HepG2 (cell line): ENCODE data around the gene CROCC. TPM values are rescaled to one million over a fixed set of nuclear protein-coding genes. Genes with fewer than 3 reads are reported as not detected.

Experiments
- ATAC-seq: fragments of 200-7000 bp; cut with Tn5 transposase; 3 replicates; pipeline ENCODE4 v1.9.1; 2020; ENCODE audit warnings: mild to moderate bottlenecking, moderate library complexity
- BruUV-seq: library from RNA; stranded (reverse); fragments of 400-500 nt; replicated peaks from 2 replicates; lab custom pipeline; 2021; lab: Mats Ljungman, UMichigan
- CTCF ChIA-PET: fragments of 300-600 bp; formaldehyde crosslinking; extraction: SDS; loops from one replicate; lab custom pipeline; 2021; ENCODE audit warnings: low total read pairs, inconsistent platforms, low intra/inter-chr PET ratio; lab: Yijun Ruan, JAX
- POLR2A ChIA-PET: fragments of 350-600 bp; sonication (Branson Sonifier 250); formaldehyde crosslinking; loops from one replicate; lab custom pipeline; 2020; ENCODE audit warnings: antibody characterized with exemption, inconsistent platforms; lab: Yijun Ruan, JAX
- DNase-seq: peaks from one replicate; pipeline ENCODE4 v3.0.0-alpha.2; 2015; ENCODE audit warnings: low spot score
- FAIRE-seq: peaks from 3 replicates; lab custom pipeline; 2011; peaks lifted over from hg19 to GRCh38; lab: Jason Lieb, UNC
- H2AFZ ChIP-seq: one replicate; pipeline ENCODE4 v1.6.1; 2011; ENCODE audit warnings: low read length, inconsistent platforms
- H3K27ac ChIP-seq: fragments of 300-600 bp; 3 replicates; pipeline ENCODE4 v1.8.0; 2011; ENCODE audit warnings: mixed run types, mild to moderate bottlenecking, mixed read lengths, low read length, inconsistent platforms; ENCODE audit not compliant: insufficient read depth; ENCODE audit errors: extremely low read length
- H3K27me3 ChIP-seq, 2 experiments: fragments of 200-600 bp in 1 of 2; 2 replicates in 1 of 2; 3 replicates in 1 of 2; pipeline versions ENCODE4 v1.6.0 to v1.8.0; 2011; ENCODE audit warnings: low read length in 2 of 2, mild to moderate bottlenecking in 2 of 2, moderate library complexity in 2 of 2, inconsistent platforms in 1 of 2; ENCODE audit not compliant: insufficient read depth in 2 of 2, control insufficient read depth in 1 of 2
- H3K36me3 ChIP-seq, 2 experiments: fragments of 200-600 bp in 1 of 2; replicated peaks in 1 of 2; 2 replicates in 1 of 2; 3 replicates in 1 of 2; pipeline versions ENCODE4 v1.5.1 to v1.8.0; 2011; ENCODE audit warnings: low read length in 2 of 2, inconsistent platforms in 1 of 2; ENCODE audit not compliant: insufficient read depth in 2 of 2, control insufficient read depth in 1 of 2
- H3K4me1 ChIP-seq: 2 replicates; pipeline ENCODE4 v1.5.1; 2012; ENCODE audit warnings: low read length, inconsistent platforms; ENCODE audit not compliant: insufficient read depth
- H3K4me2 ChIP-seq: 2 replicates; pipeline ENCODE4 v1.6.0; 2011; ENCODE audit warnings: low read depth, low read length, inconsistent platforms
- H3K4me3 ChIP-seq, 3 experiments: fragments of 200-600 bp in 1 of 3; sonication (generic), shearing (Covaris generic) in 1 of 3; replicated peaks in 1 of 3; 2 replicates each; pipeline ENCODE4 v1.5.1; 2011 to 2016; ENCODE audit warnings: low read length in 3 of 3, inconsistent platforms in 2 of 3, low read depth in 2 of 3, mild to moderate bottlenecking in 2 of 3, control low read depth in 1 of 3, mixed read lengths in 1 of 3; ENCODE audit not compliant: insufficient read depth in 1 of 3
- H3K79me2 ChIP-seq: one replicate; pipeline ENCODE4 v1.6.1; 2011; ENCODE audit warnings: low read length, inconsistent platforms; ENCODE audit not compliant: insufficient read depth
- H3K9ac ChIP-seq: 2 replicates; pipeline ENCODE4 v1.6.0; 2011; ENCODE audit warnings: mild to moderate bottlenecking, low read depth, low read length, inconsistent platforms; ENCODE audit not compliant: insufficient read depth
- H3K9me3 ChIP-seq: 2 replicates; pipeline ENCODE4 v1.5.1; 2012; ENCODE audit warnings: mild to moderate bottlenecking, low read length
- H4K20me1 ChIP-seq: 2 replicates; pipeline ENCODE4 v1.6.0; 2011; ENCODE audit warnings: inconsistent platforms, mild to moderate bottlenecking, low read length, moderate library complexity; ENCODE audit not compliant: insufficient read depth
- CEBPG ChIP-seq: IDR thresholded peaks from 2 replicates; pipeline ENCODE4 v1.6.1; 2016
- FOXO1 ChIP-seq: sonication (generic); formaldehyde crosslinking; IDR thresholded peaks from 2 replicates; pipeline ENCODE4 v1.4.0; 2020; ENCODE audit warnings: missing genetic modification reagents
- GATAD2A ChIP-seq: IDR thresholded peaks from 2 replicates; pipeline ENCODE4 v1.6.1; 2016
- MATR3 ChIP-seq: sonication (generic); formaldehyde crosslinking; IDR thresholded peaks from 2 replicates; pipeline ENCODE4 v1.4.0; 2020; ENCODE audit warnings: missing genetic modification reagents
- MIER3 ChIP-seq: IDR thresholded peaks from 2 replicates; pipeline ENCODE4 v1.6.1; 2016; ENCODE audit warnings: missing compliant biosample characterization, borderline replicate concordance
- ONECUT2 ChIP-seq: sonication (generic); formaldehyde crosslinking; IDR thresholded peaks from 2 replicates; pipeline ENCODE4 v1.4.0; 2020; ENCODE audit warnings: missing genetic modification reagents
- RAD21 ChIP-seq: fragments of 450-650 bp; formaldehyde crosslinking; IDR thresholded peaks from 2 replicates; pipeline ENCODE4 v1.5.0; 2020; ENCODE audit warnings: mild to moderate bottlenecking
- REXO4 ChIP-seq: sonication (generic); formaldehyde crosslinking; IDR thresholded peaks from 2 replicates; pipeline ENCODE4 v1.8.0; 2022; ENCODE audit warnings: missing genetic modification reagents, mild to moderate bottlenecking, borderline replicate concordance
- ZMYM3 ChIP-seq: sonication (generic); formaldehyde crosslinking; IDR thresholded peaks from 2 replicates; pipeline ENCODE4 v1.5.1; 2020; ENCODE audit warnings: mild to moderate bottlenecking, missing genetic modification reagents
- ZNF251 ChIP-seq: sonication (generic); formaldehyde crosslinking; IDR thresholded peaks from 2 replicates; pipeline ENCODE4 v1.9.0; 2021; ENCODE audit warnings: mild to moderate bottlenecking, missing genetic modification reagents
- ZNF260 ChIP-seq: sonication (generic); formaldehyde crosslinking; IDR thresholded peaks from 2 replicates; pipeline ENCODE4 v1.4.0; 2020; ENCODE audit warnings: missing genetic modification reagents, low read depth, mild to moderate bottlenecking, borderline replicate concordance
- ZNF337 ChIP-seq: sonication (generic); formaldehyde crosslinking; IDR thresholded peaks from 2 replicates; pipeline ENCODE4 v1.5.1; 2020; ENCODE audit warnings: missing genetic modification reagents, low read depth, mild to moderate bottlenecking, borderline replicate concordance
- ZNF367 ChIP-seq: sonication (generic); formaldehyde crosslinking; IDR thresholded peaks from 2 replicates; pipeline ENCODE4 v1.4.0; 2020; ENCODE audit warnings: missing genetic modification reagents, borderline replicate concordance
- ZNF549 ChIP-seq: sonication (generic); formaldehyde crosslinking; IDR thresholded peaks from 2 replicates; pipeline ENCODE4 v1.5.0; 2020; ENCODE audit warnings: missing genetic modification reagents
- ZNF629 ChIP-seq: sonication (generic); formaldehyde crosslinking; conservative IDR thresholded peaks from 2 replicates; pipeline ENCODE4 v1.5.0; 2020; ENCODE audit warnings: missing genetic modification reagents
- ZNF883 ChIP-seq: sonication (generic); formaldehyde crosslinking; IDR thresholded peaks from 2 replicates; pipeline ENCODE4 v1.5.1; 2020; ENCODE audit warnings: mild to moderate bottlenecking, missing genetic modification reagents; ENCODE audit errors: not compliant biosample characterization
- WGBS: methylation state at CpG from one replicate; pipeline ENCODE4 v1.1.6; 2017; ENCODE audit warnings: low lambda C conversion rate; 5-methylcytosine and 5-hydroxymethylcytosine counted together
- in situ Hi-C: cut with HindIII; loops from 2 replicates; pipeline ENCODE4 v1.10.0; 2017; ENCODE audit warnings: low pct_unique_long_range_greater_than_20kb; ENCODE audit not compliant: extremely low pct_ligation_motif_present
- intact Hi-C: fragments of 100-400 bp; cut with micrococcal nuclease; formaldehyde crosslinking; loops from one replicate; pipeline ENCODE4 v1.10.0; 2022; ENCODE audit not compliant: unreplicated experiment
- polyA plus RNA-seq, 8 experiments: library from polyadenylated mRNA; depleted of rRNA in 3 of 8; stranded (reverse) in 7 of 8; unstranded in 1 of 8; fragments of >200 nt; fragmentation: Illumina TruSeq in 4 of 8; extraction: Trizol in 4 of 8; gene quantifications; 2 replicates each; pipeline versions ENCODE4 v1.2.1 to v1.2.3, GENCODE V29; 2011 to 2016; ENCODE audit warnings: low read depth in 4 of 8, missing spikeins in 1 of 8, mixed read lengths in 1 of 8; ENCODE audit not compliant: insufficient read depth in 1 of 8
- total RNA-seq, 5 experiments: library from RNA; depleted of rRNA; stranded (reverse); fragments of >200 nt; fragmentation: Illumina TruSeq; extraction: Trizol; gene quantifications; 2 replicates each; pipeline ENCODE4 v1.2.3, GENCODE V29; 2016; ENCODE audit warnings: low read depth in 1 of 5
- TF ChIP-seq, protein P1 (sequence below): sonication (generic); formaldehyde crosslinking; IDR thresholded peaks from 2 replicates; pipeline ENCODE4 v1.4.0; 2020; ENCODE audit warnings: missing genetic modification reagents
- TF ChIP-seq, protein P2 (sequence below): sonication (generic); formaldehyde crosslinking; IDR thresholded peaks from 2 replicates; pipeline ENCODE4 v1.9.0; 2022; ENCODE audit warnings: low read depth, missing genetic modification reagents

The CROCC gene
- total and polyA plus RNA-seq, 2 of the 13 experiments (the other 11 are each of a cell fraction or from before 2014, with no cell fraction given) = 7.8 to 15.5 TPM

DNA sequence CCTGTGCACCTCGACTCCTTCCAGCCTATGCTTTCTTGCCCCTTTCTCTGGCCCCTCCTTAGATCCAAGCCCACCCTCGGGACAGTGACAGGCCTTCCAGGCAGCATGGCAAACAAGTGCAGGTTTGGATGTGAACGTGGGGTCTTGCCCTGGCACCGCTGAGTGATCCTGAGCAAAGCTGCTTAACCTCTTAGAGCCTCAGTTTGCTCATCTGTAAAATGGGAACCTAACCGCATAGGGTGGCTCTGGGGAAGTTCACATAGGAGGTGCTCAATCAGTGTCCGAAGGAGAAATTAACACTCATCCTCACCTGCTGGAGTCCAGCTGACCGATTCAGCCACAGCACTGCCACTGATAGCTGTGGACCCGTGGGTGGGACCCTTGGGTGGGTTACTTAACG is 51.5 kb downstream of the CROCC start:
- DNase-seq = no peak
- H3K4me3 ChIP-seq = no peak overlapping the region
- TF ChIP-seq ZNF883 = no peak
- no peak for TF ChIP-seq ZNF337
- TF ChIP-seq ZNF549 (CRISPR knock-in tag) = no peak
- TF ChIP-seq ZNF629 (CRISPR knock-in tag) = peak; percentile 92
- no peak for TF ChIP-seq REXO4 (CRISPR knock-in tag)
- TF ChIP-seq CEBPG (CRISPR knock-in tag) = no peak
- TF ChIP-seq, protein P1, sequence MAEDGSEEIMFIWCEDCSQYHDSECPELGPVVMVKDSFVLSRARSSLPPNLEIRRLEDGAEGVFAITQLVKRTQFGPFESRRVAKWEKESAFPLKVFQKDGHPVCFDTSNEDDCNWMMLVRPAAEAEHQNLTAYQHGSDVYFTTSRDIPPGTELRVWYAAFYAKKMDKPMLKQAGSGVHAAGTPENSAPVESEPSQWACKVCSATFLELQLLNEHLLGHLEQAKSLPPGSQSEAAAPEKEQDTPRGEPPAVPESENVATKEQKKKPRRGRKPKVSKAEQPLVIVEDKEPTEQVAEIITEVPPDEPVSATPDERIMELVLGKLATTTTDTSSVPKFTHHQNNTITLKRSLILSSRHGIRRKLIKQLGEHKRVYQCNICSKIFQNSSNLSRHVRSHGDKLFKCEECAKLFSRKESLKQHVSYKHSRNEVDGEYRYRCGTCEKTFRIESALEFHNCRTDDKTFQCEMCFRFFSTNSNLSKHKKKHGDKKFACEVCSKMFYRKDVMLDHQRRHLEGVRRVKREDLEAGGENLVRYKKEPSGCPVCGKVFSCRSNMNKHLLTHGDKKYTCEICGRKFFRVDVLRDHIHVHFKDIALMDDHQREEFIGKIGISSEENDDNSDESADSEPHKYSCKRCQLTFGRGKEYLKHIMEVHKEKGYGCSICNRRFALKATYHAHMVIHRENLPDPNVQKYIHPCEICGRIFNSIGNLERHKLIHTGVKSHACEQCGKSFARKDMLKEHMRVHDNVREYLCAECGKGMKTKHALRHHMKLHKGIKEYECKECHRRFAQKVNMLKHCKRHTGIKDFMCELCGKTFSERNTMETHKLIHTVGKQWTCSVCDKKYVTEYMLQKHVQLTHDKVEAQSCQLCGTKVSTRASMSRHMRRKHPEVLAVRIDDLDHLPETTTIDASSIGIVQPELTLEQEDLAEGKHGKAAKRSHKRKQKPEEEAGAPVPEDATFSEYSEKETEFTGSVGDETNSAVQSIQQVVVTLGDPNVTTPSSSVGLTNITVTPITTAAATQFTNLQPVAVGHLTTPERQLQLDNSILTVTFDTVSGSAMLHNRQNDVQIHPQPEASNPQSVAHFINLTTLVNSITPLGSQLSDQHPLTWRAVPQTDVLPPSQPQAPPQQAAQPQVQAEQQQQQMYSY (CRISPR knock-in tag) = no peak
- no peak for TF ChIP-seq ZNF260 (CRISPR knock-in tag)
- TF ChIP-seq ZNF367 (CRISPR knock-in tag) = no peak
- TF ChIP-seq GATAD2A (CRISPR knock-in tag) = no peak
- peak; percentile 49; the same call in 1 of the 2 replicates for TF ChIP-seq ZMYM3
- TF ChIP-seq MIER3 (CRISPR knock-in tag) = no peak
- no peak for TF ChIP-seq ONECUT2 (CRISPR knock-in tag)
- no peak for TF ChIP-seq FOXO1 (CRISPR knock-in tag)
- no peak for TF ChIP-seq ZNF251 (CRISPR knock-in tag)
- no peak for TF ChIP-seq MATR3 (CRISPR knock-in tag)
- TF ChIP-seq, protein P2, sequence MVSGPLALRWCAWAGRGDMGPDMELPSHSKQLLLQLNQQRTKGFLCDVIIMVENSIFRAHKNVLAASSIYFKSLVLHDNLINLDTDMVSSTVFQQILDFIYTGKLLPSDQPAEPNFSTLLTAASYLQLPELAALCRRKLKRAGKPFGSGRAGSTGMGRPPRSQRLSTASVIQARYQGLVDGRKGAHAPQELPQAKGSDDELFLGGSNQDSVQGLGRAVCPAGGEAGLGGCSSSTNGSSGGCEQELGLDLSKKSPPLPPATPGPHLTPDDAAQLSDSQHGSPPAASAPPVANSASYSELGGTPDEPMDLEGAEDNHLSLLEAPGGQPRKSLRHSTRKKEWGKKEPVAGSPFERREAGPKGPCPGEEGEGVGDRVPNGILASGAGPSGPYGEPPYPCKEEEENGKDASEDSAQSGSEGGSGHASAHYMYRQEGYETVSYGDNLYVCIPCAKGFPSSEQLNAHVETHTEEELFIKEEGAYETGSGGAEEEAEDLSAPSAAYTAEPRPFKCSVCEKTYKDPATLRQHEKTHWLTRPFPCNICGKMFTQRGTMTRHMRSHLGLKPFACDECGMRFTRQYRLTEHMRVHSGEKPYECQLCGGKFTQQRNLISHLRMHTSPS (CRISPR knock-in tag) = no peak
- TF ChIP-seq RAD21 (CRISPR knock-in tag) = no peak
- H3K4me2 ChIP-seq = no peak overlapping the region
- H3K9me3 ChIP-seq = no peaks in the 10 kb centered on the region
- H4K20me1 ChIP-seq = no peaks in the 10 kb centered on the region; the same call in 1 of the 2 replicates
- H3K27me3 ChIP-seq = peaks cover 1 to 4% of the 10 kb centered on the region in 2 experiments; a peak in 3 of 5 replicates
- H3K4me1 ChIP-seq = 0 out of 2 replicates have a peak, but pooled peaks cover 2% of the 10 kb centered on the region
- H3K36me3 ChIP-seq = no peaks in the 10 kb centered on the region
- no CpG with 5 or more reads among the region's 9 CpGs for WGBS
- BruUV-seq = no TSS peak
- H2AFZ ChIP-seq = no peak overlapping the region
- H3K79me2 ChIP-seq = no peaks in the 10 kb centered on the region
- ATAC-seq = no peak
- FAIRE-seq = no peak
- in situ Hi-C loops = loop anchor here (25.0 kb wide), 1 partner anchor 264 kb away; the partner anchor contains the start of gene PADI3
- ChIA-PET CTCF (no interaction called here), POLR2A (no interaction called here)
- no peak overlapping the region for H3K27ac ChIP-seq
- H3K9ac ChIP-seq = no peak overlapping the region
- intact Hi-C loops = no loop called here
